WTC11 (cell line): ENCODE data around the gene LRRC28.
"Not testable (repeated sequence)": the region's sequence is repeated elsewhere in the genome, so short reads cannot be mapped to it uniquely, and the experiment has no call there.

Experiments
- ATF2 ChIP-seq: sonication (generic); formaldehyde crosslinking; IDR thresholded peaks from 2 replicates; pipeline ENCODE4 v1.8.1; 2022; ENCODE audit warnings: low read depth, missing genetic modification reagents, borderline replicate concordance
- CTCF ChIP-seq: fragments of 200-600 bp; IDR thresholded peaks from 2 replicates; pipeline ENCODE4 v1.8.0; 2022; ENCODE audit warnings: antibody characterized with exemption
- HMGA2 ChIP-seq: fragments of 250-450 bp; sonication (Bioruptor Pico); IDR thresholded peaks from 2 replicates; pipeline ENCODE4 v1.4.0; 2021; ENCODE audit warnings: mild to moderate bottlenecking, moderate library complexity

- TF ChIP-seq CTCF; HMGA2 (CRISPR knock-in tag); ATF2 (CRISPR knock-in tag): not testable (repeated sequence)
Observed at GRCh38 chr15:99234160-99234559, 17.1 kb upstream of the LRRC28 start.
